Mammary epithelial cell (primary cell): ENCODE data around the gene CEP104.

ENCODE experiments used
- CTCF ChIP-seq, 2 donors: IDR thresholded peaks in 1 of 2; conservative IDR thresholded peaks in 1 of 2; 2 replicates each; pipeline ENCODE4 v1.5.1; 2011 to 2012; ENCODE audit warnings: inconsistent platforms in 2 of 2, low read length in 2 of 2, mild to moderate bottlenecking in 2 of 2, control low read depth in 1 of 2, low read depth in 1 of 2; ENCODE audit not compliant: insufficient read depth in 1 of 2; ENCODE audit errors: extremely low read depth in 1 of 2
- EZH2 ChIP-seq: IDR thresholded peaks from 2 replicates; pipeline ENCODE4 v1.6.1; 2012; ENCODE audit warnings: low read length, inconsistent platforms, borderline replicate concordance

- TF ChIP-seq CTCF (conservative IDR thresholded peaks at IDR 0.05 in 1 of 2, IDR thresholded peaks at IDR 0.05 in 1 of 2; ENCODE audit: extremely low read depth in 1 of 2, insufficient read depth in 1 of 2, low read depth in 1 of 2, low read length in 2 of 2): no peak
- no peak for TF ChIP-seq EZH2
These were observed 28.6 kb downstream of the CEP104 start for GRCh38 chr1:3828391-3828790.
